Panc1 (cell line): ENCODE measurements around the gene RRAS2. TPM values are rescaled to one million over a fixed set of nuclear protein-coding genes. Genes with fewer than 3 reads are reported as not detected.

Experiments used
- ATAC-seq: fragments of 200-7000 bp; cut with Tn5 transposase; 2 replicates; pipeline ENCODE4 v1.9.1; 2020; ENCODE audit warnings: mild to moderate bottlenecking, moderate library complexity
- BruUV-seq: library from RNA; stranded (reverse); fragments of 400-500 nt; replicated peaks from 2 replicates; lab custom pipeline; 2021; lab: Mats Ljungman, UMichigan
- CTCF ChIA-PET: fragments of 300-600 bp; sonication (Branson Sonifier 250); formaldehyde crosslinking; loops from one replicate; lab custom pipeline; 2022; ENCODE audit warnings: antibody characterized with exemption; lab: Charles Lee
- POLR2A ChIA-PET: fragments of 300-600 bp; sonication (Branson Sonifier 250); formaldehyde crosslinking; loops from one replicate; lab custom pipeline; 2022; ENCODE audit warnings: antibody characterized with exemption; lab: Charles Lee
- DNase-seq: peaks from one replicate; pipeline ENCODE4 v3.0.0-alpha.2; 2010; ENCODE audit warnings: low read depth, low spot score
- H3K27ac ChIP-seq: 2 replicates; pipeline ENCODE4 v1.5.1; 2011; ENCODE audit warnings: mild to moderate bottlenecking, low read length, inconsistent platforms
- H3K27me3 ChIP-seq: fragments of 200-500 bp; sonication (Bioruptor generic); 2 replicates; pipeline ENCODE4 v1.6.0; 2014; ENCODE audit warnings: low read length, inconsistent platforms; ENCODE audit not compliant: control insufficient read depth, insufficient read depth
- H3K36me3 ChIP-seq: fragments of 200-500 bp; sonication (Bioruptor generic); 2 replicates; pipeline ENCODE4 v1.5.1; 2014; ENCODE audit warnings: inconsistent platforms, mild to moderate bottlenecking, low read length, moderate library complexity; ENCODE audit not compliant: control insufficient read depth, insufficient read depth
- H3K4me1 ChIP-seq: 2 replicates; pipeline ENCODE4 v1.5.1; 2011; ENCODE audit warnings: inconsistent platforms, mild to moderate bottlenecking, low read length, moderate library complexity; ENCODE audit not compliant: control insufficient read depth, insufficient read depth
- H3K4me3 ChIP-seq, 2 experiments: 2 replicates each; pipeline ENCODE4 v1.5.1; 2011 to 2012; ENCODE audit warnings: low read depth in 2 of 2, low read length in 2 of 2, mild to moderate bottlenecking in 2 of 2, inconsistent platforms in 1 of 2, moderate library complexity in 1 of 2
- H3K9me3 ChIP-seq: fragments of 200-500 bp; sonication (Bioruptor generic); 2 replicates; pipeline ENCODE4 v1.5.1; 2014; ENCODE audit warnings: low read depth, mild to moderate bottlenecking, inconsistent platforms, low read length, moderate library complexity; ENCODE audit not compliant: control insufficient read depth, insufficient read depth
- POLR2AphosphoS5 ChIP-seq: IDR thresholded peaks from 2 replicates; pipeline ENCODE4 v1.6.1; 2012; ENCODE audit warnings: mild to moderate bottlenecking, low read depth, low read length, moderate library complexity
- SIN3A ChIP-seq: IDR thresholded peaks from 2 replicates; pipeline ENCODE4 v1.6.1; 2012; ENCODE audit warnings: low read depth, mild to moderate bottlenecking, low read length, moderate library complexity, borderline replicate concordance; ENCODE audit not compliant: insufficient read depth
- TCF7L2 ChIP-seq: IDR thresholded peaks from 2 replicates; pipeline ENCODE4 v1.6.1; 2011; ENCODE audit warnings: mild to moderate bottlenecking, low read depth, low read length, inconsistent platforms
- in situ Hi-C: cut with HindIII; loops from 2 replicates; pipeline ENCODE4 v1.10.0; 2016; ENCODE audit warnings: low sequenced_read_pairs, low pct_unique_long_range_greater_than_20kb
- intact Hi-C: fragments of 100-400 bp; cut with micrococcal nuclease; formaldehyde crosslinking; loops from one replicate; pipeline ENCODE4 v1.10.0; 2022; ENCODE audit not compliant: unreplicated experiment
- total RNA-seq: library from RNA; stranded (reverse); gene quantifications from one replicate; pipeline ENCODE4 v1.2.1, GENCODE V29; 2021; ENCODE audit not compliant: unreplicated experiment
- TF ChIP-seq, protein P1 (sequence below): fragments of 450-650 bp; IDR thresholded peaks from 2 replicates; pipeline ENCODE4 v1.5.1; 2017; ENCODE audit warnings: mild to moderate bottlenecking
- TF ChIP-seq, protein P2 (sequence below), 2 experiments: IDR thresholded peaks; 2 replicates each; pipeline ENCODE4 v1.6.1; 2011 to 2012; ENCODE audit warnings: low read depth in 2 of 2, control low read depth in 1 of 2, low read length in 1 of 2, mild to moderate bottlenecking in 1 of 2, moderate library complexity in 1 of 2; ENCODE audit not compliant: insufficient read depth in 1 of 2

The RRAS2 gene
- total RNA-seq, 1 experiment from 2014 or later: 58.4 TPM

DNA sequence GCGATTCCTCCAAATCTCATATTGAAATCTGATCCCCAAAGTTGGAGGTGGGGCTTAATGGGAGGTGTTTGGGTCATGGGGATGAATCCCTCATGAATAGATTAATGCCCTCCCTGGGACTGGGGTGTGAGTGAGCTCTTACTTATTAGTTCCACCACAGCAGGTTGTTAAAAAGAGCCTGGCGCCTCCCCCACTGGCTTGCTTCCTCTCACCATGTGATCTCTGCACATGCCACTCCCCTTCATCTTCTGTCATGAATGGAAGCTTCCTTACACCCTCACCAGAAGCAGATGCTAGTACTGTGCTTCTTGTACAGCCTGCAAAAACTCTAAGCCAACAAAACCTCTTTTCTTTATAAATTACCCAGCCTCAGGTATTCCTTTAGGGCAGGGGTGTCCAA, 8.8 kb downstream of the RRAS2 start:
- ChIA-PET POLR2A (no interaction called here), CTCF (no interaction called here)
- no peak overlapping the region for H3K4me3 ChIP-seq
- TF ChIP-seq, protein P1, sequence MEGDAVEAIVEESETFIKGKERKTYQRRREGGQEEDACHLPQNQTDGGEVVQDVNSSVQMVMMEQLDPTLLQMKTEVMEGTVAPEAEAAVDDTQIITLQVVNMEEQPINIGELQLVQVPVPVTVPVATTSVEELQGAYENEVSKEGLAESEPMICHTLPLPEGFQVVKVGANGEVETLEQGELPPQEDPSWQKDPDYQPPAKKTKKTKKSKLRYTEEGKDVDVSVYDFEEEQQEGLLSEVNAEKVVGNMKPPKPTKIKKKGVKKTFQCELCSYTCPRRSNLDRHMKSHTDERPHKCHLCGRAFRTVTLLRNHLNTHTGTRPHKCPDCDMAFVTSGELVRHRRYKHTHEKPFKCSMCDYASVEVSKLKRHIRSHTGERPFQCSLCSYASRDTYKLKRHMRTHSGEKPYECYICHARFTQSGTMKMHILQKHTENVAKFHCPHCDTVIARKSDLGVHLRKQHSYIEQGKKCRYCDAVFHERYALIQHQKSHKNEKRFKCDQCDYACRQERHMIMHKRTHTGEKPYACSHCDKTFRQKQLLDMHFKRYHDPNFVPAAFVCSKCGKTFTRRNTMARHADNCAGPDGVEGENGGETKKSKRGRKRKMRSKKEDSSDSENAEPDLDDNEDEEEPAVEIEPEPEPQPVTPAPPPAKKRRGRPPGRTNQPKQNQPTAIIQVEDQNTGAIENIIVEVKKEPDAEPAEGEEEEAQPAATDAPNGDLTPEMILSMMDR: no peak
- TF ChIP-seq TCF7L2: no peak
- no peak for TF ChIP-seq SIN3A
- TF ChIP-seq, protein P2, sequence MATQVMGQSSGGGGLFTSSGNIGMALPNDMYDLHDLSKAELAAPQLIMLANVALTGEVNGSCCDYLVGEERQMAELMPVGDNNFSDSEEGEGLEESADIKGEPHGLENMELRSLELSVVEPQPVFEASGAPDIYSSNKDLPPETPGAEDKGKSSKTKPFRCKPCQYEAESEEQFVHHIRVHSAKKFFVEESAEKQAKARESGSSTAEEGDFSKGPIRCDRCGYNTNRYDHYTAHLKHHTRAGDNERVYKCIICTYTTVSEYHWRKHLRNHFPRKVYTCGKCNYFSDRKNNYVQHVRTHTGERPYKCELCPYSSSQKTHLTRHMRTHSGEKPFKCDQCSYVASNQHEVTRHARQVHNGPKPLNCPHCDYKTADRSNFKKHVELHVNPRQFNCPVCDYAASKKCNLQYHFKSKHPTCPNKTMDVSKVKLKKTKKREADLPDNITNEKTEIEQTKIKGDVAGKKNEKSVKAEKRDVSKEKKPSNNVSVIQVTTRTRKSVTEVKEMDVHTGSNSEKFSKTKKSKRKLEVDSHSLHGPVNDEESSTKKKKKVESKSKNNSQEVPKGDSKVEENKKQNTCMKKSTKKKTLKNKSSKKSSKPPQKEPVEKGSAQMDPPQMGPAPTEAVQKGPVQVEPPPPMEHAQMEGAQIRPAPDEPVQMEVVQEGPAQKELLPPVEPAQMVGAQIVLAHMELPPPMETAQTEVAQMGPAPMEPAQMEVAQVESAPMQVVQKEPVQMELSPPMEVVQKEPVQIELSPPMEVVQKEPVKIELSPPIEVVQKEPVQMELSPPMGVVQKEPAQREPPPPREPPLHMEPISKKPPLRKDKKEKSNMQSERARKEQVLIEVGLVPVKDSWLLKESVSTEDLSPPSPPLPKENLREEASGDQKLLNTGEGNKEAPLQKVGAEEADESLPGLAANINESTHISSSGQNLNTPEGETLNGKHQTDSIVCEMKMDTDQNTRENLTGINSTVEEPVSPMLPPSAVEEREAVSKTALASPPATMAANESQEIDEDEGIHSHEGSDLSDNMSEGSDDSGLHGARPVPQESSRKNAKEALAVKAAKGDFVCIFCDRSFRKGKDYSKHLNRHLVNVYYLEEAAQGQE (IDR thresholded peaks at IDR 0.05; ENCODE audit: insufficient read depth in 1 of 2, low read depth in 2 of 2, low read length in 1 of 2): no peak
- TF ChIP-seq POLR2AphosphoS5: no peak
- peaks cover 8% of the 10 kb centered on the region; the same call in 1 of the 2 replicates for H3K9me3 ChIP-seq
- H3K36me3 ChIP-seq: no peaks in the 10 kb centered on the region
- in situ Hi-C loops (no loop called here), intact Hi-C loops (no loop called here)
- no peak overlapping the region for H3K27ac ChIP-seq
- DNase-seq (no peak), ATAC-seq (no peak)
- H3K27me3 ChIP-seq: no peaks in the 10 kb centered on the region
- H3K4me1 ChIP-seq: peaks cover 2% of the 10 kb centered on the region; the same call in 1 of the 2 replicates
- no TSS peak for BruUV-seq

DNA sequence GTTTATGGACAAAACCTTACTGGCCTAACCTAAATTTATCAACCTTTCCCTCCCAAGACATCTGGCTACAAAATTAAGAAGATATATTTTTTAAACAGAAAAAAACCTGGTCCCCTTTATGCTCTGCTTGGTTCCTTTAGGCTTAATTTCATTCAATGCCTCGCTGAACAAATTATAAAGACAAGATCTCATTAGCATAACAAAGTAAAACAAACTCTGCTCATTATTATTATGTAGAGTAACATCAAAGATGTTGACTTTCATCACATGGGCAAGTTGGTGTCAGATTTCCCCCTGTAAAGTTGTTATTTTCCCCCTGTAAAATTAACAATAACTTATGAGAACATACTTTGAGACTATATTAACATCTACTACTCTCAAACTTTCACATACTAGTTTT, 11.0 kb downstream of the RRAS2 start:
- Histone ChIP-seq H3K4me1 (0 out of 2 replicates have a peak, but pooled peaks cover under 1% of the 10 kb centered on the region), H3K4me3 (no peak overlapping the region), H3K27ac (no peak overlapping the region), H3K9me3 (peaks cover 8% of the 10 kb centered on the region; the same call in 1 of the 2 replicates), H3K27me3 (no peaks in the 10 kb centered on the region), H3K36me3 (no peaks in the 10 kb centered on the region)
- ChIA-PET CTCF (no interaction called here), POLR2A (no interaction called here)
- intact Hi-C loops (no loop called here), in situ Hi-C loops (no loop called here)
- TF ChIP-seq POLR2AphosphoS5: no peak
- no peak for TF ChIP-seq TCF7L2
- TF ChIP-seq, protein P2 (IDR thresholded peaks at IDR 0.05; ENCODE audit: insufficient read depth in 1 of 2, low read depth in 2 of 2, low read length in 1 of 2): no peak
- no peak for TF ChIP-seq SIN3A
- no TSS peak for BruUV-seq
- DNase-seq: no peak
- ATAC-seq: no peak
